Non-pigmented ciliary epithelial cell (primary cell): Measurements from ENCODE around the gene SOAT2.
A peak's percentile ranks its signal among the peaks of the same experiment; 100 is the strongest.
"Not testable (repeated sequence)": the region's sequence is repeated elsewhere in the genome, so short reads cannot be mapped to it uniquely, and the experiment has no call there.

ENCODE experiments used
- DNase-seq: peaks from one replicate; pipeline ENCODE4 v3.0.0-alpha.2; 2010; ENCODE audit warnings: low read depth

The SOAT2 gene

DNA sequence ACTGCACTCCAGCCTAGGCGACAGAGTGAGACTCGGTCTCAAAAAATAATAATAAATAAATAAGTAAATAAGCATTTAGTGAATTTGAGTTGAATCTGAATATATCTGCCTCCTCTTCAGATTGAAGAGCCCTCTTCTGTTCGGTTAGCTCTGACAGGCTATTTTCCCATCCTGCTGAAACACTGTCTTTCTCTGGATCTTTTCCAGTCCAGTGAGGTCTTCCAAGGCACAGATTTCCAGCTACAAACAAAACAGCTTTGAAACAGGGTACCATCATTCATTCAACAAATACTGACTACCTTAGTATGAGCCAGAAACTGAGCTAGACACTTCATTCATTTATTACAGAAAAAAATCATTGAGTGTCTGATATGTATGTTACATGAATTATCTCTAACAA, 16.9 kb upstream of the SOAT2 start:
- no peak for DNase-seq

DNA sequence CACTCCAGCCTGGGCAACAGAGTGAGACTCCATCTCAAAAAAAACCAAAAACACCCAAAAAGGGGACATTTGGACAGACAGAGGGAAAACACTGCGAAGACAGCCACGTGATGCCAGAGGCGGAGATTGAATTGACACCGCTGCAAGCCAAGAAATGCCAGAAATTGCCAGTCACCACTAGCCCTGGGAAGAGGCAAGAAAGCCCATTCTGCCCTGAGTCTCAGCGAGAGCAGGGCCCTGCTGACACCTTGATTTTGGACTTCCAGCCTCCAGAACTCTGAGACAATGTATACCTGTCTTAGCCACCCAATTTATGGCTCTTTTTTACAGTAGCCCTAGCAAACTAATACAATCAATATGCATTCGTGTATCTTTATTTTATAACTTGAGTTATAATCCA, 13.2 kb upstream of the SOAT2 start:
- no peak for DNase-seq

DNA sequence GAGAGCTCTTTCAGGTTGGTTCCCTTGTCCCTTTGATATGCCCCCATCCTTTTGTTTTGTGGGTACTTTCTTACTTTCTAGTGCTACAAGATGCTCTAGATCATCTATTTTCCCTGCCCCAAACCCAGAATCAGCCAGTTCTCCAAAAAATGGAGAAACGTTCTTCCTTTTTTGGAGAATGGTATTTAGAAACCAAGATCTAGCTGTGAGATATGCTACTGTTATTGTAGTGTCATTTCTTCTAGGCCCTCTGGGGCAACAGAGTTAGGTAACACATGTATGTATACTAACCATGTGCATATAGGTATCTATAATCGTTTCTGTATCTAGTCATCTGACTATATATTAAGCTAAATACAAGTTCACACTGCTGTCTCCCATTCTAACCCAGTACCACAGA, 12.7 kb upstream of the SOAT2 start:
- no peak for DNase-seq

DNA sequence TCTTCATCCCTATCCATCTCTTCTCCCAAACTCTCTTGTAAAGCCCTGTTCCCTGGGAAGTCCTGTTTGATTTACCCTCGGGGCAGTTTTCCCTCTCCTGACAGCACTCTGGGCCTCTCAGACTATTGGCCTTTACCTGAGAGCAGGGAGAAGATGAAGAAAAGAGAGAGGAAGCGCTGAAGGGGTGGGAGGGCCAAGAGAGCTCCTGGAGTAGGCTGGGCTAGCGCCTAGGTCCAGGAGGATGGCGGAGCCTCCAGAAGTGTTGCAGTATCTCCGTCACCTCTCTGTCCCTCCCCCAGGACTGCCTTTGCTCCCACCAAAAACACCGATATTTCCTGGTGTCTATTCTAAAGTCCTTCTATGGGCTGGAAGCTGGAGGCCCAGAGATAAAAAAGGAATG, 11.5 kb upstream of the SOAT2 start:
- no peak for DNase-seq

DNA sequence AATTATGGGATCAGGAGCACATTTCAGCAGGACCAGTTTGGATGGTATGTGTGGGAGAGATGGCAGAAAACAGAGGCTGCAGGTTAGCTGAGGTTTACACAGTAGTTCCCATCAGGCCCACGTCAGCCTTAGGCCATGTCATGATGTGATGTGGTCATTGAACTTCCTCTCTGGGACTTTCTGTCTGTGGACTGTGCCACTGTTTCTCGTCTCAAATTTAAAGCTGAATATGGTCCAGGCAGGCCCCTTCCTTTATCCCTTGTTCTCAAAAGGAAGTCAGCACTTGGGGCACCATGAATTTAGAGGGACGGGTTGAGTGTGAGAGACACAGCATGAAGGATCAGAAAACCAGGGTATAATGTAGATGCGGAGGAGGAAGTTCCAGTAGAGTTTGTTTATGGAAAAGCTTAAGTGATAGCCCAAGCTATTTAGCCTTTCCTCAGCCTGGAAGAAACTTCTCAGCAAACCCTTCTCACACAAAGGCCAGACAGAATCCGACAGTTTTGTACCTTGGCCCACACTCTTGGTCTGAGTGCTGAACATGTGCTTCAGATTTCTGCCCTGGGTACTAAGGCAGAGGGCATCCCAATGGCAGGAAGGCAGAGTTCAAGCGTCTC, 9.4 kb upstream of the SOAT2 start:
- DNase-seq, result no peak

DNA sequence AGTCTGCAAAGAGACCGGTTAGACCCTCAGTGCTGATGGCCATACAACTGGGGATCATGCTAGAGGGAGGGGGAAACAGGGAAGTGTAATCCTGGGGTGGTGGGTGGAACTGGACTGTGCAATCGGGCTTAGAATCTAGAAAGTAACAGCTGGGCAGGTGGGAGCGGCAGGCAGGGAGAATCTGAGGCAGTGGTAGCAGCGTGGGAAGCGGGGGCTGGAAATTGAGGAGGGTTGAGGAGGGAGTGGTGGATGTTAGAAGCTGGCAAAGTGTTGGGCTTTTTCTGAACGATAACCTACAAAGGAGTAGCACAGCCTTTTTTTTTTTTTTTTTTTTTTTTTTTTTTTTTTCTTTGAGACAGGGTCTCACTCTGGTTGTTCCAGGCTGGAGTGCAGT, 8.9 kb upstream of the SOAT2 start:
- no peak for DNase-seq

DNA sequence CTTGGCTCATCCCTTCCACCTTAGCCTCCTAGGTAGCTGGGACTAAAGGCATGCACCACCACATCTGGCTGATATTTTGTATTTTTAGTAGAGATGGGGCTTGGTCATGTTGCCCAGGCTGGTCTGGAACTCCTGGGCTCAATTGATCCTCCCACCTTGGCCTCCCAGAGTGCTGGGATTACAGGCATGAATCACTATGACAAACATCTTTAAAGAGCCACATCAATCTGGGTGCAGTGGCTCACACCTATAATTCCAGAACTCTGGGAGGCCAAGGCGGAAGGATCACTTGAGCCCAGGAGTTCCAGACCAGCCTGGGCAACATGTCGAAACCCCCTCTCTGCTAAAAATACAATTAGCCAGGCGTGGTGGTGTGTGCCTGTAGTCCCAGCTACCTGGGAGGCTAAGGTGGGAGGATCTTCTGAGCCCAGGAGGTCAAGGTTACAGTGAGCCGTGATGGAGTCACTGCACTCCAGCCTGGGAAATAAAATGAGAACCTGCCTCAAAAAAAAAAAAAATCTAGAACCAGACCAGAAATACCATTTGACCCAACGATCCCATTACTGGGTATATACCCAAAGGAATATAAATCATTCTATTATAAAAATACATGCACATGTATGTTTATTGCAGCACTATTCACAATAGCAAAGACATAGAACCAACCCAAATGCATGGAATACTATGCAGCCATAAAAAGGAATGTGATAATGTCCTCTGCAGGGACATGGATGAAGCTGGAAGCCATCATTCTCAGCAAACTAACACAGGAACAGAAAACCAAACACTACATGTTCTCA, 8.3 kb upstream of the SOAT2 start:
- DNase-seq, result not testable (repeated sequence)

DNA sequence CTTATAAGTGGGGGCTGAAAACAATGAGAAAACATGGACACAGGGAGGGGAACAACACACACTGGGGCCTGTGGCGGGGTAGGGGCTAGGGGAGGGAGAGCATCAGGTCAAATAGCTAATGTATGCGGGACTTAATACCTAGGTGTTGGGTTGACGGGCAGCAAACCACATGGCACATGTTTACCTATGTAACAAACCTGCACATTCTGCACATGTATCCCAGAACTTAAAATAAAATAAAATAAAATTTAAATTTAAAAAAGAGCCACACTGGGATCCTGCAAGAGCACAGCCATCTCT, 7.7 kb upstream of the SOAT2 start:
- not testable (repeated sequence) for DNase-seq

DNA sequence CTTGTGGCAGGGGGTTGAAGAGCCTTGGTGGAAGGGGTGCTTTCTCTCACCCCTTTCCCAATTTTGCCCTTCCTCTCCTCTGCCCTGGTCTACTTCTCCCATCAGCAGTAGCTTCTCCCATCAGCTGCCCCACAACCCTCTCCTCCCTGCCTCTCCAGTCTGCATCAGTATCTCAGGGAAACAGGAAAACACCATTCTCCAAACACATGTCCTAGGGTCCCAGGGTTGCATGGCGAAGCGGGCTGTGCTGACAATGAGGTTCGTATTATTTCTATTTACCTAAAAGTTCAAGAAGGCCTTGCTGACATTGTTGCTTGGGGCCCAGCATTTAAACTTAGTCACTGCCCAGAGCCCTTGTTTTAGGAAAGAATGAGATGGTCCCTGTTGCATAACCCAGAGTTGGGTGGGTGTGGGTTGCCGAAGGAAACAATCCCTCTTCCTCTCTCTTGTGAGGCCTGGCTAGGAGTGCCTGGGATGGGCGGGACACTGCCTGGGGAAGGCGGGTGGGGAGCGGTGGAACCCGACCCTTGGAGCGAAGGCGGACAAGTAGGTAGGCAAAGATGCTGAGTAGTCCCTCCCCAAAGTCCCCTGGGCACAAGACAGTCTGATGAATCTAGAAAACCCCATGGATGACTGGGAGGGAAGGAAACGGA, 7.1 kb upstream of the SOAT2 start:
- no peak for DNase-seq

DNA sequence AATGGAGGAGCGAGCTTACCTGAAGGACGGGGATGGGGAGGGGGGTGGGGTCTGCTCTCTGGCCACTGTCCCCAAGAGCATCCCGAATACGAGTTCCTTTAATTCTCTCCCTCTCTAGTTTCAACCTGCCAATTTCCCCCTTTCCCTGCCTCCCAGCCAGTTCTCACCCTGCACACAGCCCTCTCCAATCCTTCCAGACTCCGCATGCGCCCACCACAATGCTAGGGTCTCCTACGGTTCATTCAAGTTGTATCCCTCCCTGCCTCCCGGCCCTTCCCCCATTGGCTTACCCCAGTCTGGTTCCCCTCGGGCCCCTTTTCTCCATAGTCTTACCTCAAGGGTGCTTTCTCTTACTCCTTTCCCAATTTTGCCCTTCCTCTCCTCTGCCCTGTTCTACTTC, 6.5 kb upstream of the SOAT2 start:
- no peak for DNase-seq

DNA sequence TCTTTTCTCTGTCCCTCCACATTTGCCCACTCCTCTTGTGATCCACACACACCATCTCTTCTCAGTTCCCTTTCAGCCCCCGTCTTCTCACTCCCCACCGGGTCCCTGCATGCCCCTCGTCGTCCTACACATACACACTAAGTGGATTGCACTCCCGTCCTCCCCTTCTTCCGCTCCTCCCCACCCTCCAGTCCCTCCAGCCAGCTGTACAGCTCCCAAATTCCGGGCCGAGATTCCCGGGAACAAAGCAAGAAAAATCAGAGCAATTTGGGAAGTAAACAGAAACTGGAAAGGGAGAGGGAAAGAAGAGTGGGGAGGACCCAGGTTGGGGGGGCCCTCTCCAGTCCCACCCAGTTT, 6.1 kb upstream of the SOAT2 start:
- DNase-seq, result no peak

DNA sequence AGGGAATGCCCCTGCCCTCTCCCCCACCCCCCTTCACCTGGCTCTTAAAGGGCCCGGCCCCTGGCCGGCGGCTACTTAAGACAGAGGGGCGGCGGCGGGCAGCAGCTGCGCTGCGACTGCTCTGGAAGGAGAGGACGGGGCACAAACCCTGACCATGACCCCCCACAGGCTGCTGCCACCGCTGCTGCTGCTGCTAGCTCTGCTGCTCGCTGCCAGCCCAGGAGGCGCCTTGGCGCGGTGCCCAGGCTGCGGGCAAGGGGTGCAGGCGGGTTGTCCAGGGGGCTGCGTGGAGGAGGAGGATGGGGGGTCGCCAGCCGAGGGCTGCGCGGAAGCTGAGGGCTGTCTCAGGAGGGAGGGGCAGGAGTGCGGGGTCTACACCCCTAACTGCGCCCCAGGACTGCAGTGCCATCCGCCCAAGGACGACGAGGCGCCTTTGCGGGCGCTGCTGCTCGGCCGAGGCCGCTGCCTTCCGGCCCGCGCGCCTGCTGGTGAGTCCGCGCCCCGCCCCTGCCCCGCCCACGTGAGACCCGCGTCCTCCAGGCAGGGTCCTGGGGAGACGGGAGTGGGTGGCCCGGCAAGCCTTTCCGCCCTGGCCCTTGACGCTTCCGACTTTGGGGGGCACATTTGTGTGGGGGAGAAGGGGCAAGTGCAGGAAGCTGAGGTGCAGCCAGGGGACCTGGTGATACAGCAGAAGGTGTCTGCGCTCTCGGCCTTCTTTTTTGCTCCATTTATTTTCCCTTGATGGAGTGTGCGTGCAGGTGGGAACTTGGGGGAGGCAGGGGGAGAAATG, 5.5 kb upstream of the SOAT2 start, which contains the start of gene IGFBP6:
IGFBP6 (plus strand) TSS at position 104 of the 790 bp plus-strand sequence; CDS start at position 155, 51 bp downstream.
- DNase-seq, result no peak

DNA sequence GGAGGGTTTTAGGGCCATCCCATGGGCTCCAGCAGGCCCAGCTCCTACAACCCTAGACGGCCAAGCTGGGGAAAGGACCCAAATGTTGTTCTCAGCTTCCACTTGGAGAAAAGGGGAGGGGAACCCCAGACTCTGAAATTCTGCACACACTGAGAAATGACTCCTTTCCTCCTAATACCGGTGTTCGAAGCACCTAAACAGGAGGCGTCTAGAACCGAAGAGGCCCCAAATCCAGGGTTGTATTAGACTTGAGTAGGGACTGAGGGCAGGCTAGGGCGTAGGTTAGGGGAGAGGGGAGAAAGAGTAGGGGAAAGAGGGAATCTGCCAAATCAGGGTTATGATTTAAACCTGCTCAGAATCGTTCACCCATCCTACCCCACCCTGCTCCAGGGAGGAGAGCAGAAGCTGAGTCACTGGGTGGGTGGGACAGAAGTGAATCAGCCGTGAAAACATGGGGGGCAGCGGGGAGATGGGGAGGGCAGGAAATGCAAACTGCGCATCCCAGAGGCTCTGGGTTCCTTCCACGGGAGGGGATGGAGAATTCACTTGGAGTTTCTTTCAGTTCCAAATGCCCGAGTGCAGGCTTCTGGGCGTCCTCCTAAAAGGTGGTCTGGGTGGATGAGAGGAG, 4.8 kb upstream of the SOAT2 start:
- DNase-seq, result peak; percentile 60

DNA sequence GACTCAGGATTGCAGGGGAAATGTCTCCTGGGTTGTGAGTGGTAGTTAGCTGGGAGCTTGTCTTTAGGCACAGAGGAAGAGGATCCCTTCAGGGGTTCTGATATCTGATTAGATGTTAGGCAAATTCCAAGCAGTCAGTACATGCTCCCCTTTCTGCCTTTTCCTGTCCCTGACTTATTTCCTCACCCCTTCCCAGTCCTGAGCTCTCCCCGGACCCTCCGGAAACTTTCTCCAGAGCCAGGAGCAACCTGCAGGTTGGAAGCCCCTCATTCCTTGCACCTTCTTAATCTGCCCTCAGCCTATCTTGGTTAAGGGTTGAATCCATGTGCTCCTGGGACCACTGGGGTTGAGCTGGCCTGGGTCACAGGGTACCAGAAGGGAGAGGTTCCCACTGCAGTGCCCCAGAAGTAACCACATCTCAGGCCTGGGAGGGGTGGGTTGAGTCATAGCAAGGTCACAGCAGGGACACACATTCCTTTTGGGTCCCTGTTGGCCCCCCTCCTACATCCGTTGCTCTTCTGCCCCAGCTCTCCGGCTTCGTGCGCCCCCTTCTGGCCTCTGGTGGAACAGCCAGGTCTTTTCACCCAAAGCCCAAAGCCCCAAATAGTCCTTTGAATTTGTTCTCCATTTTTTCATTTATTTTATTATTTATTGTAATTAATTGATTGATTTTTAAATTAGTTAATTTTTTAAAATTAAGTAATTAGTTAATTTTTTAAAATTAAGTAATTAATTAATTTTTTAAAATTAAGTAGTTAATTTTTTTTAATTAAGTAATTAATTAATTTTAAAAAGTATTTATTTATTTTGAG, 4.0 kb upstream of the SOAT2 start:
- DNase-seq, result peak; percentile 90

DNA sequence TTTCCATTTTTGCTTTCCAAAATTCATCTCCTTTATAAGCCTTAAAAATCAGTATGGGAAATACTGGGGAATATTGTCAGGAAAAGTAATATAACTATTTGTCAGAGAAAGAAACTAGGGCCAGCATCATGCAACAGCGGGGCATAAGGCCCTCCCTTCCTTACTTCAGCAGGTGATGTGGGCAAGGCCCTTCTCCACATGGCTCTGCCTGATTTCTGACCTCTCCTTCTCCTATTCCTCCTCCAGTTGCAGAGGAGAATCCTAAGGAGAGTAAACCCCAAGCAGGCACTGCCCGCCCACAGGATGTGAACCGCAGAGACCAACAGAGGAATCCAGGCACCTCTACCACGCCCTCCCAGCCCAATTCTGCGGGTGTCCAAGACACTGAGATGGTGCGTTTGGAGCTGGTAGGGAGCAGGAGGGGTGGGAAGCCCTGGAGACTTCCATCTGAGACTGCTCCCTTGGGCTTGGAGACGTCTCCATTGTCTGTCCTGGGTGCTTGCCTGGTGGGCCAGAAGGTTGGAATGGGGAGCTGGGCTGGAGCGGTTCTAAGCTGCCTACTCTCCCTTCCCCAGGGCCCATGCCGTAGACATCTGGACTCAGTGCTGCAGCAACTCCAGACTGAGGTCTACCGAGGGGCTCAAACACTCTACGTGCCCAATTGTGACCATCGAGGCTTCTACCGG, 2.7 kb upstream of the SOAT2 start:
- DNase-seq, result no peak

DNA sequence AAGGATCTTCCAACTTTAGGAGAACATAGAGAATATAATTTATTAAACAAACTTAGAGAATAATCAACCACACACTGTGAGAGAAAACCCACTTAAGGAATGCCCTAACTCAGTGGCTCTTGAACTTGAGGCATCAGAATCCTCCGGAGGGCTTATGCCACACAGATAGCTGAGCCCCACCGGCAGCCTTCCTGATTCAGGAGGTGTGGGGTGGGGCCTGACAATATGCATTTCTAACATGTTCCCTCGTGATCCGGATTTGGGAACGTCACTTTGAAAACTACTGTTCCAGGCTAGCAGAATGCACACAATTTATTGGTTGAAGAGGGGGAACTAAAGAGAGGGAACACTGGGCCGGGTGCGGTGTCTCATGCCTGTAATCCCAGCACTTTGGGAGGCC, 2.0 kb upstream of the SOAT2 start:
- DNase-seq, result no peak

DNA sequence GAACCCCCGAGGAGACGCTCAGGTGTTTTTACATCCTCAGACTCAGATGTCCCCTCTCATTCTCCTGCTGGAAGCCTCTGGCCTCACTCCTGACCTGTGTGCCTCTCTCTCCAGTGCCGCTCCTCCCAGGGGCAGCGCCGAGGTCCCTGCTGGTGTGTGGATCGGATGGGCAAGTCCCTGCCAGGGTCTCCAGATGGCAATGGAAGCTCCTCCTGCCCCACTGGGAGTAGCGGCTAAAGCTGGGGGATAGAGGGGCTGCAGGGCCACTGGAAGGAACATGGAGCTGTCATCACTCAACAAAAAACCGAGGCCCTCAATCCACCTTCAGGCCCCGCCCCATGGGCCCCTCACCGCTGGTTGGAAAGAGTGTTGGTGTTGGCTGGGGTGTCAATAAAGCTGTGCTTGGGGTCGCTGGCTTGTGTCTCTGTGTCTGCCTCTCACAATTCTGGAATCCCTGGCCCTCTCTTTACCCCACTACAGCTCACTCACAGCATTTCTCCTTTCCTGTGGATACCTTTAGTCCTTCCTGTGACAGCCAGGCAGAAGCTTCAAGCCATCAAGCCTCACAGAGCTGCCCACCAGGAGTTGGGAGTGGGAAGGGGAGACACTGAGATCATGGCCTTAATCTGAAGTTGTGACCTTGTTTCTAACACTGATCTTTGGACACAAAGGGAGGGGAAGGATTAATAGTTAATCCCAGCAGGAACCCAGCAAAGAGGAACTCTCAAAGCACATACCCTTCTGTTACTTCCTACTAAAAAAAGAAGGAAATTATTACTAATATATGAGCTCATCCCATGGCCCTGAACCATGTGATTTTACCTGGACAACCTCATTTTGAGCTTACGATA, 1.1 kb upstream of the SOAT2 start:
- no peak for DNase-seq

DNA sequence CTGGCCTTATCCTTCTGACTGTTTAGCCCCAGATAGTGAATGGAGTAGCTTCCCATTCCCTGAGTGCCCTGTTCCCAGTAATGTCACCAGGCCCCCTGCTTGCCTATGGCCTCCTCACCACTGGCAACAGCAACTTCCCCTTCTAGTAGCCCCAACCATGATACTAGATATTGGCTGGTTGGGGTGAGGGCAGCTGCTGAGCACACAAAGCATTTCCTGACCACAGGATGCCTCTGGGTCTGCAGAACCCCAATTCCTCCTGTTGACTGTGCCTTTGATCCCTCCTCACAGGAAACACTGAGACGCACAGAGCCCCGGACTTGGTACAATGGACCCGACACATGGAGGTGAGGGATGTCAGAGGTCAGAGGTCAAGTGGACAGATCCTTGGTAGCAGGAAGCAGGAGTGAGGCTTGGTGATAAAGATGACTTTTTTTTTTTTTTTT, 597 bp downstream of the SOAT2 start:
- no peak for DNase-seq

DNA sequence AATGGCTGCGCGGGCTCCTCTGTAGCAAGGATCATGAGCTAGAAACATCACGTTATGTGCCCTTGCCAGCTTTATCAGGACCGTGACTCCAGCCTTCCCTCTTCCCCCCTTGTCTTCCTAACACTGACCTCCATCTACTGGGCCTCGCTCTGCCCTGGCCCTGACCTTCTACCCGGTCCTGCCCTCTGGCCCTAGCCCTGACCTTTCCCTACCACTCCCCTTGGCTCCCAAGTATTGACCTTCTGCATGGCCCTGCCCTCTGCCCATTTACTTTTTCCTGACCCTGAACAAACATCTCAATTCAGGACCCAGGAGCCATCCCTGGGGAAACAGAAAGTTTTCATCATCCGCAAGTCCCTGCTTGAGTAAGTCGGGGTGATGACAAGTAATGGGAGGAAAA, 2.0 kb downstream of the SOAT2 start:
- no peak for DNase-seq
